ENCODE results near the gene ENTPD6.

- TF ChIP-seq, protein P1, sequence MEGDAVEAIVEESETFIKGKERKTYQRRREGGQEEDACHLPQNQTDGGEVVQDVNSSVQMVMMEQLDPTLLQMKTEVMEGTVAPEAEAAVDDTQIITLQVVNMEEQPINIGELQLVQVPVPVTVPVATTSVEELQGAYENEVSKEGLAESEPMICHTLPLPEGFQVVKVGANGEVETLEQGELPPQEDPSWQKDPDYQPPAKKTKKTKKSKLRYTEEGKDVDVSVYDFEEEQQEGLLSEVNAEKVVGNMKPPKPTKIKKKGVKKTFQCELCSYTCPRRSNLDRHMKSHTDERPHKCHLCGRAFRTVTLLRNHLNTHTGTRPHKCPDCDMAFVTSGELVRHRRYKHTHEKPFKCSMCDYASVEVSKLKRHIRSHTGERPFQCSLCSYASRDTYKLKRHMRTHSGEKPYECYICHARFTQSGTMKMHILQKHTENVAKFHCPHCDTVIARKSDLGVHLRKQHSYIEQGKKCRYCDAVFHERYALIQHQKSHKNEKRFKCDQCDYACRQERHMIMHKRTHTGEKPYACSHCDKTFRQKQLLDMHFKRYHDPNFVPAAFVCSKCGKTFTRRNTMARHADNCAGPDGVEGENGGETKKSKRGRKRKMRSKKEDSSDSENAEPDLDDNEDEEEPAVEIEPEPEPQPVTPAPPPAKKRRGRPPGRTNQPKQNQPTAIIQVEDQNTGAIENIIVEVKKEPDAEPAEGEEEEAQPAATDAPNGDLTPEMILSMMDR (IDR thresholded peaks at IDR 0.05 in 8 of 11, conservative IDR thresholded peaks at IDR 0.05 in 3 of 11): no peak
- TF ChIP-seq POLR2A (IDR thresholded peaks at IDR 0.05): no peak
- TF ChIP-seq POLR2AphosphoS5 (IDR thresholded peaks at IDR 0.05): no peak
Measured at GRCh38 chr20:25203089-25203488, 7.6 kb downstream of the ENTPD6 start.

Data from spleen (tissue), 7 donors.